HEK293 (cell line): ENCODE results near the gene FOXK2.

ENCODE experiments used
- CTCF ChIA-PET: fragments of 350-600 bp; formaldehyde crosslinking; extraction: SDS; loops from one replicate; lab custom pipeline; 2021; ENCODE audit warnings: antibody characterized with exemption; lab: Yijun Ruan, JAX
- POLR2A ChIA-PET: fragments of 300-600 bp; formaldehyde crosslinking; extraction: SDS; loops from one replicate; lab custom pipeline; 2020; ENCODE audit warnings: antibody characterized with exemption, inconsistent platforms; lab: Yijun Ruan, JAX
- H3K27ac ChIP-seq: fragments of 200-500 bp; sonication (Bioruptor generic); 2 replicates; pipeline ENCODE4 v1.5.1; 2014; ENCODE audit warnings: low read depth, low read length, control low read depth, inconsistent platforms; ENCODE audit errors: extremely low read depth
- H3K36me3 ChIP-seq, 2 experiments: fragments of 200-500 bp in 1 of 2; sonication (Bioruptor generic) in 1 of 2; 1 replicate in 1 of 2; 2 replicates in 1 of 2; pipeline ENCODE4 v1.5.1; 2014 to 2017; ENCODE audit warnings: inconsistent platforms in 2 of 2, low read length in 2 of 2; ENCODE audit not compliant: control insufficient read depth in 2 of 2, insufficient read depth in 1 of 2
- H3K4me1 ChIP-seq: fragments of 200-500 bp; sonication (Bioruptor generic); 2 replicates; pipeline ENCODE4 v1.5.1; 2014; ENCODE audit warnings: mild to moderate bottlenecking, low read length, inconsistent platforms; ENCODE audit not compliant: control insufficient read depth, insufficient read depth
- H3K4me3 ChIP-seq: 2 replicates; pipeline ENCODE4 v1.5.1; 2011; ENCODE audit warnings: low read depth, mild to moderate bottlenecking, control low read depth, low read length, moderate library complexity
- H3K9me3 ChIP-seq: fragments of 200-500 bp; sonication (Bioruptor generic); 2 replicates; pipeline ENCODE4 v1.5.1; 2014; ENCODE audit warnings: low read depth, low read length, inconsistent platforms; ENCODE audit not compliant: control insufficient read depth, insufficient read depth
- EGR2 ChIP-seq: fragments of 450-650 bp; formaldehyde crosslinking; IDR thresholded peaks from 2 replicates; pipeline ENCODE4 v1.5.1; 2016; ENCODE audit warnings: low read depth, missing biosample characterization, missing genetic modification characterization
- GLIS1 ChIP-seq: fragments of 450-650 bp; formaldehyde crosslinking; IDR thresholded peaks from 2 replicates; pipeline ENCODE4 v1.5.1; 2016; ENCODE audit warnings: missing biosample characterization, missing genetic modification characterization
- KLF10 ChIP-seq: fragments of 450-650 bp; IDR thresholded peaks from 2 replicates; pipeline ENCODE4 v1.5.1; 2018; ENCODE audit warnings: missing biosample characterization, mild to moderate bottlenecking, missing genetic modification characterization
- MEIS1 ChIP-seq: sonication (generic); formaldehyde crosslinking; IDR thresholded peaks from 2 replicates; pipeline ENCODE4 v1.8.1; 2022; ENCODE audit warnings: missing genetic modification reagents, mild to moderate bottlenecking, borderline replicate concordance
- REPIN1 ChIP-seq: fragments of 450-650 bp; formaldehyde crosslinking; IDR thresholded peaks from 2 replicates; pipeline ENCODE4 v1.5.1; 2017; ENCODE audit warnings: missing biosample characterization, missing genetic modification characterization, low read depth
- TRIM28 ChIP-seq: IDR thresholded peaks from 2 replicates; pipeline ENCODE4 v1.6.1; 2011; ENCODE audit warnings: low read length, control low read depth, borderline replicate concordance
- ZFHX2 ChIP-seq: fragments of 450-650 bp; formaldehyde crosslinking; conservative IDR thresholded peaks from 2 replicates; pipeline ENCODE4 v1.5.1; 2016; ENCODE audit warnings: missing biosample characterization, missing genetic modification characterization
- ZFP41 ChIP-seq: fragments of 450-650 bp; formaldehyde crosslinking; IDR thresholded peaks from 2 replicates; pipeline ENCODE4 v1.5.1; 2016; ENCODE audit warnings: missing biosample characterization, missing genetic modification characterization, borderline replicate concordance
- ZNF148 ChIP-seq: fragments of 450-650 bp; formaldehyde crosslinking; IDR thresholded peaks from 2 replicates; pipeline ENCODE4 v1.5.0; 2017; ENCODE audit warnings: missing biosample characterization, missing genetic modification characterization, borderline replicate concordance
- ZNF433 ChIP-seq: fragments of 450-650 bp; formaldehyde crosslinking; IDR thresholded peaks from 2 replicates; pipeline ENCODE4 v1.5.1; 2016; ENCODE audit warnings: missing biosample characterization, missing genetic modification characterization, low read depth
- ZNF544 ChIP-seq: fragments of 450-650 bp; formaldehyde crosslinking; IDR thresholded peaks from 2 replicates; pipeline ENCODE4 v1.5.0; 2017; ENCODE audit warnings: missing biosample characterization, missing genetic modification characterization
- ZNF585B ChIP-seq: fragments of 450-650 bp; formaldehyde crosslinking; IDR thresholded peaks from 2 replicates; pipeline ENCODE4 v1.5.1; 2016; ENCODE audit warnings: missing biosample characterization, missing genetic modification characterization
- ZNF677 ChIP-seq: fragments of 450-650 bp; IDR thresholded peaks from 2 replicates; pipeline ENCODE4 v1.5.0; 2018; ENCODE audit warnings: missing biosample characterization, mild to moderate bottlenecking, missing genetic modification characterization, moderate library complexity
- ZNF707 ChIP-seq: fragments of 450-650 bp; formaldehyde crosslinking; IDR thresholded peaks from 2 replicates; pipeline ENCODE4 v1.5.1; 2016; ENCODE audit warnings: missing biosample characterization, missing genetic modification characterization
- ZNF785 ChIP-seq: fragments of 450-650 bp; formaldehyde crosslinking; IDR thresholded peaks from 2 replicates; pipeline ENCODE4 v1.5.1; 2016; ENCODE audit warnings: missing biosample characterization, missing genetic modification characterization
- ZNF791 ChIP-seq: fragments of 450-650 bp; formaldehyde crosslinking; IDR thresholded peaks from 2 replicates; pipeline ENCODE4 v1.5.1; 2016; ENCODE audit warnings: missing biosample characterization, missing genetic modification characterization
- TF ChIP-seq, protein P1 (sequence below): fragments of 450-650 bp; formaldehyde crosslinking; IDR thresholded peaks from 2 replicates; pipeline ENCODE4; 2016; ENCODE audit warnings: missing biosample characterization, missing genetic modification characterization
- TF ChIP-seq, protein P2 (sequence below): fragments of 450-650 bp; formaldehyde crosslinking; IDR thresholded peaks from 2 replicates; pipeline ENCODE4 v1.5.1; 2016; ENCODE audit warnings: missing biosample characterization, missing genetic modification characterization

The FOXK2 gene

DNA sequence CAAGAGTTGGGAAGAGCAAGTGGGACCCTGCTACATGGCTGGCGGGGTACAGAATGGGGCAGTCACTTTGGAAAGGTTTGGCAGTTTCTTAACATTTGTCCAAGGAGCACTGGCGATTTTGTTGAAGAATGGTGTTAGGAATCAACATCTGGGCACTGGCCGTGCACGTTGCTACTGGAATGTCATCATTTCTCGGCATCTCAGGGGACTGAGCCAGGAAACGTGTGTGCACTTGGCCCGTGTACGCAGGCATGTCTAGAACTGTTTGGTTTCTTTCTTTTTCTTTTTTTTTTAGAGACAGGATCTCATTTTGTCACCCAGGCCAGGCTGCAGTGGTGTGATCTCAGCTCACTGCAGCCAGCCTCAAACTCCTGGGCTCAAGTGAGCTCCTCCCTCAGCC, 17.3 kb upstream of the FOXK2 start:
- Histone ChIP-seq H3K4me1 (no peaks in the 10 kb centered on the region), H3K4me3 (no peak overlapping the region), H3K27ac (no peak overlapping the region), H3K36me3 (no peaks in the 10 kb centered on the region)
- ChIA-PET CTCF (interaction anchor here (1.4 kb wide), 1 partner anchor 52 kb away, joined by 4 read pairs; no protein-coding TSS in a partner anchor), POLR2A (no interaction called here)
- peak; percentile 47 for TF ChIP-seq ZNF585B (tag by site-specific recombination)
- no peak for TF ChIP-seq REPIN1 (tag by site-specific recombination)
- TF ChIP-seq, all 188 proteins: peak for 1
- H3K9me3 ChIP-seq: no peaks in the 10 kb centered on the region

DNA sequence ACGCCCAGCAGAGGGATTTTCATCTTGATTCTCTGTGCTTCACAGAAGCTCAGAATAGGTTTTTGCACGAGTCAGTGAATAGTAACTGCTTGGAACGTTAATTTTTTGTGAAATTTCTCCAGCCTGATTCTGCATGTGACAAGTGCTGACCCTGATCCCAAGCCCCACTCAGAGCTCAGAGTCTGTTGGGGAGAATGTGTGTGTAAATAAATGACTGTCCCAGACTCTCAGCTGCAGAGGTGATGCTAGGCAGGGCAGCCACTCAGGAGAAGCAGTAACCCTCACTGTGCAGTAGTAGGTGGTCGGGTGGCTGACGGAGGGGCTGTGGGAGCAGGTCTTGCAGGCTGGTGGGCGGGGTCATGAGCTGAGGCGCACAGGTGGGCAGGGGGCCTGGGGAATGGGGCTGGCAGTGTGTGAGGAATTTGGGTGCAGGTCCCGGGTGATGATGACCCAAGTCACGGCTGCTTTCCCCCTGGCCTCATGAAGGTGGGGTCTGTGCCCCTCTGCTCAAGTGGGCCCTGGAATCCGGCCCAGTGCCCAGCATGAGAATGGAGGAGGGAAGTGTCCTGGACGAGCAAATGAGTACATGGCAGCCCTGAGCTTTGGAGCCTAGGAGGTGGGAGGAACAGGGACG, 16.3 kb upstream of the FOXK2 start:
- ChIA-PET POLR2A (interaction anchor here (0.6 to 1.1 kb wide), 4 partner anchors 12 to 62 kb away, joined by 3 to 7 read pairs (median 4); no protein-coding TSS in a partner anchor), CTCF (interaction anchor here (0.5 to 0.9 kb wide), 3 partner anchors 12 to 78 kb away, joined by 3 to 5 read pairs (median 4); no protein-coding TSS in a partner anchor)
- Histone ChIP-seq H3K4me3 (no peak overlapping the region), H3K27ac (no peak overlapping the region), H3K9me3 (no peaks in the 10 kb centered on the region), H3K4me1 (no peaks in the 10 kb centered on the region), H3K36me3 (no peaks in the 10 kb centered on the region)
- TF ChIP-seq ZNF677 (tag by site-specific recombination) (no peak), EGR2 (0 out of 2 replicates have a peak, but pooled peaks have one; percentile 25), ZFHX2 (tag by site-specific recombination) (0 out of 2 replicates have a peak, but pooled peaks have one; percentile 18)

- POLR2A ChIA-PET: interaction anchor here (0.5 to 1.1 kb wide), 3 partner anchors 12 to 15 kb away, joined by 4 to 5 read pairs (median 4); no protein-coding TSS in a partner anchor
- CTCF ChIA-PET: interaction anchor here (0.5 to 0.9 kb wide), 4 partner anchors 11 to 79 kb away, joined by 3 to 5 read pairs (median 4); no protein-coding TSS in a partner anchor
- no peaks in the 10 kb centered on the region for H3K4me1 ChIP-seq
- TF ChIP-seq ZNF544 (tag by site-specific recombination) (no peak), ZNF148 (tag by site-specific recombination) (no peak), ZNF433 (tag by site-specific recombination) (no peak)
- TF ChIP-seq, protein P1, sequence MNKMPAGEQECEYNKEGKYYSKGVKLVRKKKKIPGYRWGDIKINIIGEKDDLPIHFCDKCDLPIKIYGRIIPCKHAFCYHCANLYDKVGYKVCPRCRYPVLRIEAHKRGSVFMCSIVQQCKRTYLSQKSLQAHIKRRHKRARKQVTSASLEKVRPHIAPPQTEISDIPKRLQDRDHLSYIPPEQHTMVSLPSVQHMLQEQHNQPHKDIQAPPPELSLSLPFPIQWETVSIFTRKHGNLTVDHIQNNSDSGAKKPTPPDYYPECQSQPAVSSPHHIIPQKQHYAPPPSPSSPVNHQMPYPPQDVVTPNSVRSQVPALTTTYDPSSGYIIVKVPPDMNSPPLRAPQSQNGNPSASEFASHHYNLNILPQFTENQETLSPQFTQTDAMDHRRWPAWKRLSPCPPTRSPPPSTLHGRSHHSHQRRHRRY (tag by site-specific recombination): no peak
- TF ChIP-seq, protein P2, sequence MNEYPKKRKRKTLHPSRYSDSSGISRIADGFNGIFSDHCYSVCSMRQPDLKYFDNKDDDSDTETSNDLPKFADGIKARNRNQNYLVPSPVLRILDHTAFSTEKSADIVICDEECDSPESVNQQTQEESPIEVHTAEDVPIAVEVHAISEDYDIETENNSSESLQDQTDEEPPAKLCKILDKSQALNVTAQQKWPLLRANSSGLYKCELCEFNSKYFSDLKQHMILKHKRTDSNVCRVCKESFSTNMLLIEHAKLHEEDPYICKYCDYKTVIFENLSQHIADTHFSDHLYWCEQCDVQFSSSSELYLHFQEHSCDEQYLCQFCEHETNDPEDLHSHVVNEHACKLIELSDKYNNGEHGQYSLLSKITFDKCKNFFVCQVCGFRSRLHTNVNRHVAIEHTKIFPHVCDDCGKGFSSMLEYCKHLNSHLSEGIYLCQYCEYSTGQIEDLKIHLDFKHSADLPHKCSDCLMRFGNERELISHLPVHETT (tag by site-specific recombination): no peak
- no peaks in the 10 kb centered on the region for H3K9me3 ChIP-seq
- H3K27ac ChIP-seq: no peak overlapping the region
- H3K4me3 ChIP-seq: no peak overlapping the region
- no peaks in the 10 kb centered on the region for H3K36me3 ChIP-seq
Measured at GRCh38 chr17:82503728-82504308, 15.7 kb upstream of the FOXK2 start.

DNA sequence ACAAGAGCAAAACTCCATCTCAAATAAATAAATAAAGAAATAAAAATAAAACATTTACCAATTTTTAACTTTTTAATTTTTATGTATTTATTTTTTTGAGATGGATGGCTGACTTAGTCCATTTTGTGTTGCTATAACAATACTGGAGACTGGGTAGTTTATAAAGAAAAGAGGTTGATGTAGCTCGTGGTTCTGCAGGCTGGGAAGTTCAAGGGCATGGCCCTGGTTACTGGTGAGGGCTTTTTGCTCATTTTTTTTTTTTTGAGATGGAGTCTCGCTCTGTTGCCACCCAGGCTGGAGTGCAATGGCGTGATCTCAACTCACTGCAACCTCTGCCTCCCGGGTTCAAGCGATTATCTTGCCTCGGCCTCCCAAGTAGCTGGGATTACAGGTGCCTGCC, 14.2 kb upstream of the FOXK2 start:
- ChIA-PET POLR2A (interaction anchor here (1.6 kb wide), 1 partner anchor 15 kb away, joined by 4 read pairs; the partner anchor contains the start of gene FOXK2), CTCF (no interaction called here)
- H3K4me1 ChIP-seq: no peaks in the 10 kb centered on the region
- H3K4me3 ChIP-seq: no peak overlapping the region
- no peaks in the 10 kb centered on the region for H3K9me3 ChIP-seq
- no peak for TF ChIP-seq ZNF791 (tag by site-specific recombination)
- no peak for TF ChIP-seq TRIM28
- TF ChIP-seq MEIS1 (CRISPR knock-in tag): no peak
- no peak for TF ChIP-seq ZFP41 (tag by site-specific recombination)
- no peak for TF ChIP-seq ZNF707
- no peak for TF ChIP-seq KLF10 (tag by site-specific recombination)
- no peak for TF ChIP-seq GLIS1 (tag by site-specific recombination)
- no peak for TF ChIP-seq ZNF785 (tag by site-specific recombination)
- no peak overlapping the region for H3K27ac ChIP-seq
- no peaks in the 10 kb centered on the region for H3K36me3 ChIP-seq
